ENCODE results near the gene BORCS5. TPM values are rescaled to one million over a fixed set of nuclear protein-coding genes. Genes with fewer than 3 reads are reported as not detected.

BORCS5 gene
- total and polyA plus RNA-seq, 2 of the 8 experiments (the other 6 are each of a cell fraction or from before 2014, with no cell fraction given) = 8.3 to 17.4 TPM

- Histone ChIP-seq H3K36me3 (ENCODE audit: control insufficient read depth in 2 of 4, insufficient read depth in 4 of 4, low read length in 3 of 4) (no peaks in the 10 kb centered on the region), H3K18ac (ENCODE audit: extremely low read depth, low read length) (no peak overlapping the region), H3K4me2 (ENCODE audit: insufficient read depth in 1 of 2, low read depth in 2 of 2, low read length in 2 of 2) (no peak overlapping the region), H3K9ac (replicated peaks in 1 of 4; ENCODE audit: extremely low read depth in 1 of 4, low read depth in 3 of 4, low read length in 3 of 4) (no peak overlapping the region), H3K4me3 (ENCODE audit: extremely low read depth in 1 of 4, insufficient read depth in 2 of 4, low read depth in 3 of 4, low read length in 4 of 4) (no peak overlapping the region), H3K23me2 (ENCODE audit: low read depth, low read length) (no peaks in the 10 kb centered on the region), H2AK5ac (ENCODE audit: low read depth, low read length) (no peak overlapping the region), H4K91ac (replicated peaks; ENCODE audit: insufficient read length, low read length) (no peak overlapping the region), H3K14ac (ENCODE audit: insufficient read length) (no peak overlapping the region), H2AFZ (ENCODE audit: low read length) (no peak overlapping the region), H3K4me1 (replicated peaks in 1 of 4; ENCODE audit: control insufficient read depth in 3 of 4, insufficient read depth in 4 of 4, low read length in 3 of 4) (peaks cover 0 to 3% (median 0%) of the 10 kb centered on the region in 4 experiments; a peak in 1 of 7 replicates), H4K8ac (ENCODE audit: extremely low read depth, insufficient read depth, low read length) (no peak overlapping the region), H2BK15ac (ENCODE audit: low read length) (no peak overlapping the region), H3K4ac (replicated peaks; ENCODE audit: insufficient read length, low read depth, low read length) (no peak overlapping the region), H3K79me1 (ENCODE audit: low read depth, low read length) (no peaks in the 10 kb centered on the region), H2BK12ac (ENCODE audit: low read depth, low read length) (no peak overlapping the region), H3K27me3 (replicated peaks in 1 of 4; ENCODE audit: control insufficient read depth in 3 of 4, extremely low read depth in 1 of 4, insufficient read depth in 3 of 4, low read length in 3 of 4) (no peaks in the 10 kb centered on the region; a peak in 1 of 7 replicates), H3K56ac (replicated peaks; ENCODE audit: insufficient read length, low read depth, low read length) (no peak overlapping the region), H3K9me3 (ENCODE audit: insufficient read depth in 2 of 2, low read depth in 1 of 2, low read length in 1 of 2) (no peaks in the 10 kb centered on the region), H2BK5ac (ENCODE audit: low read depth, low read length) (no peak overlapping the region), H3K27ac (ENCODE audit: low read depth, low read length) (no peak overlapping the region), H3K23ac (ENCODE audit: insufficient read length) (no peak overlapping the region), H3K79me2 (ENCODE audit: control insufficient read depth in 1 of 2, insufficient read depth in 2 of 2, low read length in 2 of 2) (no peaks in the 10 kb centered on the region), H4K5ac (ENCODE audit: insufficient read length, low read depth, low read length) (no peak overlapping the region), H2BK20ac (ENCODE audit: low read length) (no peak overlapping the region), H4K20me1 (replicated peaks in 1 of 2; ENCODE audit: control insufficient read depth in 1 of 2, insufficient read depth in 2 of 2, low read length in 2 of 2) (no peaks in the 10 kb centered on the region), H2BK120ac (replicated peaks; ENCODE audit: low read depth, low read length) (no peak overlapping the region)
- 90% methylated on average over 5 of the region's 5 CpGs; no CpG with 5 or more reads in 1 of the 2 experiments for WGBS, 2 experiments (ENCODE audit: extremely low coverage in 1 of 2, insufficient coverage in 1 of 2, insufficient read length in 1 of 2, insufficient replicate concordance in 2 of 2, low coverage in 1 of 2, low lambda C conversion rate in 2 of 2, missing lambda C conversion rate in 1 of 2)
- CTCF ChIA-PET (ENCODE audit: partially characterized antibody) = no interaction called here
- POLR2A ChIA-PET (ENCODE audit: partially characterized antibody) = no interaction called here
- FAIRE-seq (no peak), DNase-seq (ENCODE audit: low read depth in 1 of 2, low spot score in 2 of 2) (no peak)
- TF ChIP-seq GABPA (IDR thresholded peaks at IDR 0.05; ENCODE audit: borderline replicate concordance, insufficient read depth, low read length) (no peak), JUND (IDR thresholded peaks at IDR 0.05; ENCODE audit: low read length) (no peak), RBBP5 (IDR thresholded peaks at IDR 0.05; ENCODE audit: borderline replicate concordance, low read depth, low read length) (no peak), CTCF (IDR thresholded peaks at IDR 0.05; ENCODE audit: control extremely low read depth in 1 of 3, insufficient read depth in 1 of 3, low read depth in 1 of 3, low read length in 3 of 3) (no peak), EGR1 (IDR thresholded peaks at IDR 0.05; ENCODE audit: borderline replicate concordance, low read depth, low read length) (no peak), CTBP2 (IDR thresholded peaks at IDR 0.05; ENCODE audit: borderline replicate concordance, insufficient read depth, insufficient read length, low read length) (no peak)
Measured at GRCh38 chr12:12443431-12443878, 86.6 kb downstream of the BORCS5 start.
